K562 (cell line): Measurements from ENCODE around the gene IKZF3. TPM values are rescaled to one million over a fixed set of nuclear protein-coding genes. Genes with fewer than 3 reads are reported as not detected.
"Not testable (repeated sequence)": the region's sequence is repeated elsewhere in the genome, so short reads cannot be mapped to it uniquely, and the experiment has no call there.

Experiments used
- ATAC-seq: fragments of 200-7000 bp; cut with Tn5 transposase; 3 replicates; pipeline ENCODE4 v1.9.1; 2020; ENCODE audit warnings: moderate library complexity
- BruUV-seq: library from RNA; stranded (reverse); fragments of 400-500 nt; replicated peaks from 2 replicates; lab custom pipeline; 2021; lab: Mats Ljungman, UMichigan
- CTCF ChIA-PET: fragments of 300-600 bp; formaldehyde crosslinking; extraction: SDS; loops from one replicate; lab custom pipeline; 2021; ENCODE audit warnings: low intra/inter-chr PET ratio; lab: Yijun Ruan, JAX
- POLR2A ChIA-PET: fragments of 300-600, 350-650 bp; sonication (Branson Sonifier 250); formaldehyde crosslinking; extraction: SDS; loops from one replicate; lab custom pipeline; 2021; ENCODE audit warnings: antibody characterized with exemption, inconsistent platforms; lab: Yijun Ruan, JAX
- DNase-seq, 4 experiments: peaks; one replicate each; pipeline versions ENCODE4 v3.0.0 to v3.0.0-alpha.2; 2011 to 2018; ENCODE audit warnings: low spot score in 3 of 4, mixed read lengths in 3 of 4; ENCODE audit errors: extremely low read depth in 1 of 4
- FAIRE-seq: peaks from 2 replicates; lab custom pipeline; 2011; peaks lifted over from hg19 to GRCh38; lab: Jason Lieb, UNC
- H2AFZ ChIP-seq: 2 replicates; pipeline ENCODE4 v1.6.0; 2011; ENCODE audit warnings: low read depth, low read length, control low read depth, inconsistent platforms
- H3K27ac ChIP-seq: fragments of 200-600 bp; 3 replicates; pipeline ENCODE4 v1.8.0; 2011; ENCODE audit warnings: low read depth, mild to moderate bottlenecking, control low read depth, inconsistent platforms, low read length, moderate library complexity, mixed read lengths; ENCODE audit errors: extremely low read depth
- H3K27me3 ChIP-seq, 2 experiments: fragments of 300-600 bp in 1 of 2; 2 replicates in 1 of 2; 3 replicates in 1 of 2; pipeline versions ENCODE4 v1.6.0 to v1.8.0; 2011; ENCODE audit warnings: inconsistent platforms in 2 of 2, low read length in 2 of 2, mild to moderate bottlenecking in 1 of 2, mixed read lengths in 1 of 2, moderate library complexity in 1 of 2; ENCODE audit not compliant: control insufficient read depth in 2 of 2, insufficient read depth in 2 of 2
- H3K36me3 ChIP-seq: fragments of 300-600 bp; 3 replicates; pipeline ENCODE4 v1.8.0; 2011; ENCODE audit warnings: mild to moderate bottlenecking, low read length, inconsistent platforms; ENCODE audit not compliant: control insufficient read depth, insufficient read depth
- H3K4me1 ChIP-seq, 2 experiments: fragments of 200-600 bp in 1 of 2; replicated peaks in 1 of 2; 2 replicates in 1 of 2; 3 replicates in 1 of 2; pipeline versions ENCODE4 v1.5.1 to v1.8.0; 2011; ENCODE audit warnings: inconsistent platforms in 2 of 2, low read length in 2 of 2, mild to moderate bottlenecking in 1 of 2, mixed read lengths in 1 of 2, moderate library complexity in 1 of 2; ENCODE audit not compliant: control insufficient read depth in 2 of 2, insufficient read depth in 2 of 2
- H3K4me2 ChIP-seq: 2 replicates; pipeline ENCODE4 v1.6.1; 2011; ENCODE audit warnings: low read length, control low read depth, inconsistent platforms, mixed read lengths; ENCODE audit not compliant: insufficient read depth
- H3K4me3 ChIP-seq: fragments of 200-600 bp; sonication (generic), shearing (Covaris generic); 2 replicates; pipeline ENCODE4 v1.5.1; 2016; ENCODE audit warnings: control low read depth, inconsistent platforms
- H3K79me2 ChIP-seq: fragments of 200-600 bp; 3 replicates; pipeline ENCODE4 v1.8.0; 2011; ENCODE audit warnings: low read length, inconsistent platforms; ENCODE audit not compliant: control insufficient read depth, insufficient read depth
- H3K9ac ChIP-seq, 2 experiments: 2 replicates each; pipeline versions ENCODE4 v1.6.0 to v1.6.1; 2011; ENCODE audit warnings: low read depth in 2 of 2, low read length in 2 of 2, control low read depth in 1 of 2, inconsistent platforms in 1 of 2, mild to moderate bottlenecking in 1 of 2, mixed read lengths in 1 of 2; ENCODE audit not compliant: insufficient read depth in 1 of 2
- H3K9me1 ChIP-seq: one replicate; pipeline ENCODE4 v1.6.0; 2011; ENCODE audit warnings: inconsistent platforms, mild to moderate bottlenecking, low read length, moderate library complexity; ENCODE audit not compliant: control insufficient read depth, insufficient read depth
- H3K9me3 ChIP-seq: replicated peaks from 2 replicates; pipeline ENCODE4 v1.5.1; 2011; ENCODE audit warnings: low read depth, low read length, inconsistent platforms; ENCODE audit not compliant: control insufficient read depth, insufficient read depth
- H4K20me1 ChIP-seq: replicated peaks from 2 replicates; pipeline ENCODE4 v1.6.1; 2011; ENCODE audit warnings: low read length, inconsistent platforms, mixed read lengths; ENCODE audit not compliant: control insufficient read depth, insufficient read depth
- ID3 ChIP-seq, 2 experiments: fragments of 250-450 bp in 1 of 2; fragments of 450-650 bp in 1 of 2; sonication (Bioruptor Pico) in 1 of 2; IDR thresholded peaks; 2 replicates each; pipeline versions ENCODE4 v1.6.1 to v1.8.0; 2016 to 2021; ENCODE audit warnings: mild to moderate bottlenecking in 2 of 2, moderate library complexity in 2 of 2, missing compliant biosample characterization in 1 of 2, missing genetic modification characterization in 1 of 2
- KLF16 ChIP-seq: IDR thresholded peaks from 2 replicates; pipeline ENCODE4 v1.6.1; 2016; ENCODE audit warnings: antibody characterized with exemption
- MEF2A ChIP-seq: IDR thresholded peaks from 2 replicates; pipeline ENCODE4 v1.6.1; 2011; ENCODE audit warnings: low read depth, mild to moderate bottlenecking, low read length, moderate library complexity; ENCODE audit not compliant: control insufficient read depth
- SMARCA5 ChIP-seq: fragments of 450-650 bp; IDR thresholded peaks from 2 replicates; pipeline ENCODE4 v1.6.1; 2016
- THAP7 ChIP-seq: fragments of 250-450 bp; sonication (Bioruptor Pico); IDR thresholded peaks from 2 replicates; pipeline ENCODE4 v1.5.0; 2021
- ZNF121 ChIP-seq: sonication (generic); formaldehyde crosslinking; conservative IDR thresholded peaks from 2 replicates; pipeline ENCODE4 v1.8.0; 2022; ENCODE audit warnings: missing genetic modification reagents
- WGBS: fragments of 100-300 bp; shearing (Covaris generic); methylation state at CpG from one replicate; pipeline ENCODE4 v1.1.6; 2016; ENCODE audit warnings: low coverage, mixed read lengths; ENCODE audit not compliant: insufficient coverage; ENCODE audit errors: missing lambda C conversion rate; 5-methylcytosine and 5-hydroxymethylcytosine counted together
- in situ Hi-C: fragments of 300-500 bp; cut with MboI; formaldehyde crosslinking; loops from 4 replicates; pipeline ENCODE4 v1.15.0; 2018; ENCODE audit warnings: inconsistent platforms, mixed read lengths
- intact Hi-C: fragments of 100-400 bp; cut with micrococcal nuclease; formaldehyde crosslinking; loops from 2 replicates; pipeline ENCODE4 v1.14.2; 2022
- polyA plus RNA-seq, 8 experiments: library from polyadenylated mRNA; depleted of rRNA in 4 of 8; stranded (reverse) in 5 of 8; unstranded in 3 of 8; fragments of >200 nt; fragmentation: Nextera tagmentation in 2 of 8; fragmentation: Illumina TruSeq in 1 of 8; extraction: Ambion mirVana in 2 of 8; extraction: Trizol in 1 of 8; gene quantifications; 2 replicates each; pipeline versions ENCODE4 v1.2.1 to v1.2.3, GENCODE V29; 2011 to 2014; ENCODE audit warnings: inconsistent platforms in 1 of 8, missing spikeins in 1 of 8
- total RNA-seq, 7 experiments: library from RNA; depleted of rRNA in 6 of 7; stranded (reverse); fragments of >200 nt in 6 of 7; fragmentation: Illumina TruSeq in 2 of 7; extraction: Trizol in 2 of 7; gene quantifications; 2 replicates each; pipeline versions ENCODE4 v1.2.1 to v1.2.3, GENCODE V29; 2011 to 2021; ENCODE audit warnings: low replicate concordance in 1 of 7

Gene IKZF3
- total and polyA plus RNA-seq, 9 of the 15 experiments (the other 6 are each of a cell fraction or from before 2014, with no cell fraction given): 0.06 to 1.6 (median 0.62) TPM

GRCh38 chr17:39889200-39889599 lies 25.1 kb upstream of the IKZF3 start:
- Histone ChIP-seq H4K20me1 (no peaks in the 10 kb centered on the region), H3K9ac (no peak overlapping the region), H3K4me2 (no peak overlapping the region), H3K9me1 (no peaks in the 10 kb centered on the region), H3K27me3 (peaks cover 14 to 26% of the 10 kb centered on the region in 2 experiments; a peak in 4 of 5 replicates), H3K4me1 (no peaks in the 10 kb centered on the region), H3K36me3 (no peaks in the 10 kb centered on the region), H3K4me3 (no peak overlapping the region), H2AFZ (no peak overlapping the region), H3K9me3 (no peaks in the 10 kb centered on the region), H3K27ac (no peak overlapping the region), H3K79me2 (no peaks in the 10 kb centered on the region)
- ATAC-seq (no peak), DNase-seq (no peak), FAIRE-seq (no peak)
- no TSS peak for BruUV-seq
- intact Hi-C loops: no loop called here
- WGBS: 7% methylated on average over 2 of the region's 2 CpGs
- TF ChIP-seq THAP7 (no peak), KLF16 (no peak), ID3 (CRISPR knock-in tag; IDR thresholded peaks at IDR 0.05) (no peak), ID3 (tag; IDR thresholded peaks at IDR 0.05) (no peak)
- CTCF ChIA-PET: no interaction called here
- POLR2A ChIA-PET: interaction anchor here (1.4 kb wide), 1 partner anchor 14 kb away, joined by 3 read pairs; no protein-coding TSS in a partner anchor
- in situ Hi-C loops: no loop called here

- H3K27me3 ChIP-seq: peaks cover 11 to 17% of the 10 kb centered on the region in 2 experiments; a peak in 4 of 5 replicates
- POLR2A ChIA-PET: no interaction called here
- no peaks in the 10 kb centered on the region for H3K36me3 ChIP-seq
- H3K4me1 ChIP-seq: no peaks in the 10 kb centered on the region
- no peaks in the 10 kb centered on the region for H3K9me3 ChIP-seq
- in situ Hi-C loops: no loop called here
- TF ChIP-seq ZNF121 (0 out of 2 replicates have a peak, but pooled peaks have one; percentile 52), SMARCA5 (no peak), MEF2A (no peak)
- TF ChIP-seq, all 486 proteins: peak for 1
- no peak for FAIRE-seq
- H3K4me3 ChIP-seq: no peak overlapping the region
- no peak overlapping the region for H3K27ac ChIP-seq
- H3K9me1 ChIP-seq: no peaks in the 10 kb centered on the region
- intact Hi-C loops: no loop called here
- H3K9ac ChIP-seq: no peak overlapping the region
- ATAC-seq: no peak
- BruUV-seq: no TSS peak
- no peaks in the 10 kb centered on the region for H4K20me1 ChIP-seq
- DNase-seq: no peak
- H2AFZ ChIP-seq: no peak overlapping the region
- CTCF ChIA-PET: no interaction called here
- no peaks in the 10 kb centered on the region for H3K79me2 ChIP-seq
- no peak overlapping the region for H3K4me2 ChIP-seq
Measured at GRCh38 chr17:39887078-39887477, 23.0 kb upstream of the IKZF3 start.

GRCh38 chr17:39886102-39886501 lies 22.0 kb upstream of the IKZF3 start:
- H3K9me1 ChIP-seq, DNase-seq, H3K4me2 ChIP-seq, H3K79me2 ChIP-seq, H3K9ac ChIP-seq, H3K4me1 ChIP-seq, FAIRE-seq, in situ Hi-C loops, BruUV-seq, H3K36me3 ChIP-seq, H4K20me1 ChIP-seq, H3K4me3 ChIP-seq, ATAC-seq, H3K9me3 ChIP-seq, H3K27ac ChIP-seq, H2AFZ ChIP-seq, CTCF ChIA-PET, intact Hi-C loops, POLR2A ChIA-PET: not testable (repeated sequence)
- peaks cover 8 to 13% of the 10 kb centered on the region in 2 experiments for H3K27me3 ChIP-seq
- 2% methylated on average over 5 of the region's 5 CpGs for WGBS
